ENCODE data around the gene EPN3. TPM values are rescaled to one million over a fixed set of nuclear protein-coding genes. Genes with fewer than 3 reads are reported as not detected.

Gene EPN3
- total RNA-seq, 1 experiment from 2014 or later = 20.5 TPM

- no peak for TF ChIP-seq EZH2phosphoT487 (IDR thresholded peaks at IDR 0.05; ENCODE audit: borderline replicate concordance, low read length)
- no peak for TF ChIP-seq EZH2 (IDR thresholded peaks at IDR 0.05; ENCODE audit: low read length, unreplicated experiment)
- TF ChIP-seq, protein P1, sequence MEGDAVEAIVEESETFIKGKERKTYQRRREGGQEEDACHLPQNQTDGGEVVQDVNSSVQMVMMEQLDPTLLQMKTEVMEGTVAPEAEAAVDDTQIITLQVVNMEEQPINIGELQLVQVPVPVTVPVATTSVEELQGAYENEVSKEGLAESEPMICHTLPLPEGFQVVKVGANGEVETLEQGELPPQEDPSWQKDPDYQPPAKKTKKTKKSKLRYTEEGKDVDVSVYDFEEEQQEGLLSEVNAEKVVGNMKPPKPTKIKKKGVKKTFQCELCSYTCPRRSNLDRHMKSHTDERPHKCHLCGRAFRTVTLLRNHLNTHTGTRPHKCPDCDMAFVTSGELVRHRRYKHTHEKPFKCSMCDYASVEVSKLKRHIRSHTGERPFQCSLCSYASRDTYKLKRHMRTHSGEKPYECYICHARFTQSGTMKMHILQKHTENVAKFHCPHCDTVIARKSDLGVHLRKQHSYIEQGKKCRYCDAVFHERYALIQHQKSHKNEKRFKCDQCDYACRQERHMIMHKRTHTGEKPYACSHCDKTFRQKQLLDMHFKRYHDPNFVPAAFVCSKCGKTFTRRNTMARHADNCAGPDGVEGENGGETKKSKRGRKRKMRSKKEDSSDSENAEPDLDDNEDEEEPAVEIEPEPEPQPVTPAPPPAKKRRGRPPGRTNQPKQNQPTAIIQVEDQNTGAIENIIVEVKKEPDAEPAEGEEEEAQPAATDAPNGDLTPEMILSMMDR (conservative IDR thresholded peaks at IDR 0.05; ENCODE audit: low read depth, low read length) = no peak
- ChIA-PET CTCF (no interaction called here), POLR2A (ENCODE audit: unreplicated experiment) (no interaction called here)
- DNase-seq (no peak), ATAC-seq (no peak)
- no TSS peak for BruUV-seq (replicated peaks)
- Histone ChIP-seq H3K9me3 (ENCODE audit: low read length) (no peaks in the 10 kb centered on the region), H3F3A (ENCODE audit: low read length, unreplicated experiment) (no peaks in the 10 kb centered on the region), H4K20me1 (ENCODE audit: low read length) (no peaks in the 10 kb centered on the region), H3K4me2 (ENCODE audit: low read length) (no peak overlapping the region), H3K4me1 (ENCODE audit: insufficient read depth, low read length) (peaks cover 5% of the 10 kb centered on the region; the same call in 1 of the 2 replicates), H3K79me2 (ENCODE audit: low read length) (no peaks in the 10 kb centered on the region), H3K9ac (ENCODE audit: low read length) (no peak overlapping the region), H2AFZ (ENCODE audit: low read length) (no peak overlapping the region), H3K27ac (ENCODE audit: low read length) (no peak overlapping the region), H3K36me3 (ENCODE audit: low read depth, low read length) (no peaks in the 10 kb centered on the region), H3K4me3 (ENCODE audit: low read length) (no peak overlapping the region), H3K9me2 (replicated peaks; ENCODE audit: low read length) (no peaks in the 10 kb centered on the region), H3K27me3 (ENCODE audit: low read length) (peaks cover 34% of the 10 kb centered on the region)
- intact Hi-C loops (cut with micrococcal nuclease) = no loop called here
These were observed 33.1 kb downstream of the EPN3 start for GRCh38 chr17:50565402-50566350.

DNA sequence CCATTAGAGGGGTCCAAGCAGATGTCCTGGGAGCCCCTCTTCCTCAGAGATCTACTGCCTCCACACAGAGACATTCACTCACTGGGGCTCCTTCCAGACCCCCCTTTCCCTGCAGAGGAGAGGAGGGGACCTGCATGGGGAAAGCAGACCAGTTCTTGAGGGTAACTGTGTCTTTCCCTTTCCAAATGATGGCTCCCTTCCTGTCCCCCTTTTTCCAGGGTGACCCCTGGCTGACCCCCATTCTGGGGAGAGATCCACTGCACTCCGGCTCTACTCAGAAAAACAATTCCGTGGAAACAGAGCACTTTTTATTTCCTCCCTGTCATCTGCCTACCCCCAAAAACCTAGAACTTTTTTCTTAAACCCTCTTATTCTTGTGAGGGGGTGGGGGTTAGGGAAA is 34.4 kb downstream of the EPN3 start:
- Histone ChIP-seq H3K4me3 (ENCODE audit: low read length) (no peak overlapping the region), H3K27ac (ENCODE audit: low read length) (no peak overlapping the region), H3K36me3 (ENCODE audit: low read depth, low read length) (no peaks in the 10 kb centered on the region), H3K9me2 (replicated peaks; ENCODE audit: low read length) (no peaks in the 10 kb centered on the region), H3K9me3 (ENCODE audit: low read length) (no peaks in the 10 kb centered on the region), H3K9ac (ENCODE audit: low read length) (no peak overlapping the region), H3K27me3 (ENCODE audit: low read length) (peaks cover 25% of the 10 kb centered on the region), H2AFZ (ENCODE audit: low read length) (no peak overlapping the region), H4K20me1 (ENCODE audit: low read length) (no peaks in the 10 kb centered on the region), H3F3A (ENCODE audit: low read length, unreplicated experiment) (no peaks in the 10 kb centered on the region), H3K79me2 (ENCODE audit: low read length) (no peaks in the 10 kb centered on the region), H3K4me2 (ENCODE audit: low read length) (no peak overlapping the region), H3K4me1 (ENCODE audit: insufficient read depth, low read length) (no peaks in the 10 kb centered on the region)
- BruUV-seq (replicated peaks) = no TSS peak
- intact Hi-C loops (cut with micrococcal nuclease) = no loop called here
- ChIA-PET CTCF (no interaction called here), POLR2A (ENCODE audit: unreplicated experiment) (no interaction called here)
- TF ChIP-seq, protein P1 (conservative IDR thresholded peaks at IDR 0.05; ENCODE audit: low read depth, low read length) = no peak
- TF ChIP-seq EZH2 (IDR thresholded peaks at IDR 0.05; ENCODE audit: low read length, unreplicated experiment) = no peak
- no peak for TF ChIP-seq EZH2phosphoT487 (IDR thresholded peaks at IDR 0.05; ENCODE audit: borderline replicate concordance, low read length)
- no peak for DNase-seq
- ATAC-seq = no peak

DNA sequence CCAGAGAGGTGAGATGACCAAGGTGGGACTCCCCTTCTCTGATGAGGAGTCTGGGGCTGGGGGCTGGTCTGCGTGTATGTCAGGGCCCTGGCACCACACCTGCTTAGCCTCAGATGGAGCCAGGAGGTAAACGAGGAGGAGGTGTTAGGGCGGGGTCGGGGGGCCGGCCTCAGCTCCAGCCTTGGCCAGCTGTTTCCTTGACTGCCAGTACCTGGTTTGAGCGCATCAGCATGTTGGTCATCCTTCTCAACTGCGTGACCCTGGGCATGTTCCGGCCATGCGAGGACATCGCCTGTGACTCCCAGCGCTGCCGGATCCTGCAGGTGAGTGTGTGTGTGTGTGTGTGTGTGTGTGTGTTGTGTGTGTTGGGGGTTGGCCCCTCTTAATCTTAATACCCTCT is 36.1 kb downstream of the EPN3 start:
- Histone ChIP-seq H3F3A (ENCODE audit: low read length, unreplicated experiment) (no peaks in the 10 kb centered on the region), H3K79me2 (ENCODE audit: low read length) (no peaks in the 10 kb centered on the region), H3K9me3 (ENCODE audit: low read length) (no peaks in the 10 kb centered on the region), H3K9ac (ENCODE audit: low read length) (no peak overlapping the region), H3K9me2 (replicated peaks; ENCODE audit: low read length) (no peaks in the 10 kb centered on the region), H2AFZ (ENCODE audit: low read length) (no peak overlapping the region), H4K20me1 (ENCODE audit: low read length) (no peaks in the 10 kb centered on the region), H3K36me3 (ENCODE audit: low read depth, low read length) (no peaks in the 10 kb centered on the region), H3K4me2 (ENCODE audit: low read length) (no peak overlapping the region), H3K4me1 (ENCODE audit: insufficient read depth, low read length) (no peaks in the 10 kb centered on the region), H3K27me3 (ENCODE audit: low read length) (peaks cover 9% of the 10 kb centered on the region), H3K27ac (ENCODE audit: low read length) (no peak overlapping the region), H3K4me3 (ENCODE audit: low read length) (no peak overlapping the region)
- CTCF ChIA-PET = no interaction called here
- DNase-seq (no peak), ATAC-seq (no peak)
- POLR2A ChIA-PET (ENCODE audit: unreplicated experiment) = interaction anchor here (0.6 kb wide), 1 partner anchor 67 kb away, joined by 3 read pairs; no protein-coding TSS in a partner anchor
- BruUV-seq (replicated peaks) = no TSS peak
- intact Hi-C loops (cut with micrococcal nuclease) = no loop called here
- TF ChIP-seq, protein P1 (conservative IDR thresholded peaks at IDR 0.05; ENCODE audit: low read depth, low read length) = no peak
- TF ChIP-seq EZH2phosphoT487 (IDR thresholded peaks at IDR 0.05; ENCODE audit: borderline replicate concordance, low read length) = no peak
- no peak for TF ChIP-seq EZH2 (IDR thresholded peaks at IDR 0.05; ENCODE audit: low read length, unreplicated experiment)

Data from PC-3 (cell line).